PC-3 (cell line): Measurements from ENCODE around the gene BATF. TPM values are rescaled to one million over a fixed set of nuclear protein-coding genes. Genes with fewer than 3 reads are reported as not detected.

Experiments used
- ATAC-seq: fragments of 200-7000 bp; cut with Tn5 transposase; 2 replicates; pipeline ENCODE4 v1.9.1; 2020; ENCODE audit warnings: mild to moderate bottlenecking, moderate library complexity
- BruUV-seq: library from RNA; stranded (reverse); fragments of 400-500 nt; replicated peaks from 2 replicates; lab custom pipeline; 2021; lab: Mats Ljungman, UMichigan
- CTCF ChIA-PET: fragments of 300-600 bp; sonication (Branson Sonifier 250); formaldehyde crosslinking; loops from one replicate; lab custom pipeline; 2022; ENCODE audit warnings: antibody characterized with exemption; lab: Charles Lee
- POLR2A ChIA-PET: fragments of 300-600 bp; sonication (Branson Sonifier 250); formaldehyde crosslinking; loops from one replicate; lab custom pipeline; 2022; ENCODE audit warnings: antibody characterized with exemption; ENCODE audit not compliant: unreplicated experiment; lab: Charles Lee
- DNase-seq: peaks from one replicate; pipeline ENCODE4 v3.0.0-alpha.2; 2015
- H2AFZ ChIP-seq: fragments of 300-600 bp; sonication (generic); 2 replicates; pipeline ENCODE4 v1.6.0; 2016; ENCODE audit warnings: antibody characterized with exemption, low read length
- H3F3A ChIP-seq: fragments of 300-600 bp; sonication (generic); one replicate; pipeline ENCODE4 v1.6.0; 2017; ENCODE audit warnings: antibody characterized with exemption, low read length, control low read depth, mild to moderate bottlenecking; ENCODE audit not compliant: unreplicated experiment
- H3K27ac ChIP-seq: fragments of 300-600 bp; sonication (generic); 2 replicates; pipeline ENCODE4 v1.5.1; 2016; ENCODE audit warnings: mild to moderate bottlenecking, low read length
- H3K27me3 ChIP-seq: fragments of 300-600 bp; sonication (generic); 2 replicates; pipeline ENCODE4 v1.6.1; 2016; ENCODE audit warnings: low read length, mixed read lengths
- H3K36me3 ChIP-seq: fragments of 300-600 bp; sonication (generic); 2 replicates; pipeline ENCODE4 v1.6.1; 2016; ENCODE audit warnings: low read depth, mixed run types, low read length, mixed read lengths
- H3K4me1 ChIP-seq: fragments of 300-600 bp; sonication (generic); 2 replicates; pipeline ENCODE4 v1.5.1; 2016; ENCODE audit warnings: low read length; ENCODE audit not compliant: insufficient read depth
- H3K4me2 ChIP-seq: fragments of 300-600 bp; sonication (generic); 2 replicates; pipeline ENCODE4 v1.6.0; 2016; ENCODE audit warnings: low read length
- H3K4me3 ChIP-seq: fragments of 300-600 bp; sonication (generic); 2 replicates; pipeline ENCODE4 v1.5.1; 2016; ENCODE audit warnings: mild to moderate bottlenecking, low read length, mixed read lengths
- H3K79me2 ChIP-seq: fragments of 300-600 bp; sonication (generic); 2 replicates; pipeline ENCODE4 v1.6.1; 2017; ENCODE audit warnings: low read length, mixed read lengths
- H3K9ac ChIP-seq: fragments of 300-600 bp; sonication (generic); 2 replicates; pipeline ENCODE4 v1.6.0; 2016; ENCODE audit warnings: mild to moderate bottlenecking, low read length
- H3K9me2 ChIP-seq: fragments of 300-600 bp; sonication (generic); replicated peaks from 2 replicates; pipeline ENCODE4 v1.6.1; 2016; ENCODE audit warnings: mixed run types, low read length, mixed read lengths
- H3K9me3 ChIP-seq: fragments of 300-600 bp; sonication (generic); 2 replicates; pipeline ENCODE4 v1.6.1; 2016; ENCODE audit warnings: low read length, mixed read lengths
- H4K20me1 ChIP-seq: fragments of 300-600 bp; sonication (generic); 2 replicates; pipeline ENCODE4 v1.6.1; 2016; ENCODE audit warnings: low read length, mixed read lengths
- CTCF ChIP-seq: fragments of 300-600 bp; sonication (generic); conservative IDR thresholded peaks from 2 replicates; pipeline ENCODE4 v1.5.1; 2017; ENCODE audit warnings: antibody characterized with exemption, low read depth, mild to moderate bottlenecking, low read length
- EZH2 ChIP-seq: fragments of 300-600 bp; sonication (generic); IDR thresholded peaks from one replicate; pipeline ENCODE4 v1.6.1; 2017; ENCODE audit warnings: antibody characterized with exemption, mild to moderate bottlenecking, low read length; ENCODE audit not compliant: unreplicated experiment
- EZH2phosphoT487 ChIP-seq: fragments of 300-600 bp; sonication (generic); IDR thresholded peaks from 2 replicates; pipeline ENCODE4 v1.6.1; 2018; ENCODE audit warnings: mild to moderate bottlenecking, antibody characterized with exemption, low read length, borderline replicate concordance
- intact Hi-C: fragments of 100-400 bp; cut with micrococcal nuclease; formaldehyde crosslinking; loops from 2 replicates; pipeline ENCODE4 v1.9.0; 2023
- total RNA-seq: library from RNA; depleted of rRNA; stranded (reverse); fragments of >200 nt; gene quantifications from 2 replicates; pipeline ENCODE4 v1.2.3, GENCODE V29; 2014

The BATF gene
- total RNA-seq, 1 experiment from 2014 or later, result not detected

- BruUV-seq, result no TSS peak
- H3K9me3 ChIP-seq, result no peaks in the 10 kb centered on the region
- no peak overlapping the region for H2AFZ ChIP-seq
- ATAC-seq (no peak), DNase-seq (no peak)
- H3K27ac ChIP-seq, result no peak overlapping the region
- H3K4me3 ChIP-seq, result no peak overlapping the region
- POLR2A ChIA-PET, result no interaction called here
- H3K9me2 ChIP-seq, result no peaks in the 10 kb centered on the region
- no peaks in the 10 kb centered on the region for H3F3A ChIP-seq
- H3K4me1 ChIP-seq, result no peaks in the 10 kb centered on the region
- H3K79me2 ChIP-seq, result no peaks in the 10 kb centered on the region
- no peak for TF ChIP-seq EZH2phosphoT487
- TF ChIP-seq EZH2, result no peak
- TF ChIP-seq CTCF, result no peak
- no peaks in the 10 kb centered on the region for H3K27me3 ChIP-seq
- H3K4me2 ChIP-seq, result no peak overlapping the region
- CTCF ChIA-PET, result no interaction called here
- H4K20me1 ChIP-seq, result no peaks in the 10 kb centered on the region
- no peaks in the 10 kb centered on the region for H3K36me3 ChIP-seq
- intact Hi-C loops, result no loop called here
- no peak overlapping the region for H3K9ac ChIP-seq
Measured at GRCh38 chr14:75495882-75496281, 26.4 kb upstream of the BATF start.

GRCh38 chr14:75496755-75497154, 25.5 kb upstream of the BATF start:
- Histone ChIP-seq H3F3A (no peaks in the 10 kb centered on the region), H3K9me2 (no peaks in the 10 kb centered on the region), H3K4me3 (no peak overlapping the region), H3K27ac (no peak overlapping the region), H3K79me2 (no peaks in the 10 kb centered on the region), H3K36me3 (no peaks in the 10 kb centered on the region), H4K20me1 (no peaks in the 10 kb centered on the region), H3K4me2 (no peak overlapping the region), H3K27me3 (no peaks in the 10 kb centered on the region), H3K9ac (no peak overlapping the region), H2AFZ (no peak overlapping the region), H3K4me1 (no peaks in the 10 kb centered on the region), H3K9me3 (no peaks in the 10 kb centered on the region)
- ATAC-seq (no peak), DNase-seq (no peak)
- CTCF ChIA-PET, result no interaction called here
- intact Hi-C loops, result no loop called here
- POLR2A ChIA-PET, result no interaction called here
- no TSS peak for BruUV-seq
- TF ChIP-seq CTCF, result no peak
- TF ChIP-seq EZH2, result no peak
- no peak for TF ChIP-seq EZH2phosphoT487

- no peak overlapping the region for H3K4me2 ChIP-seq
Measured at GRCh38 chr14:75497191-75497590, 25.1 kb upstream of the BATF start.

More at GRCh38 chr14:75497191-75497590, 25.1 kb upstream of the BATF start:
- Histone ChIP-seq H2AFZ (no peak overlapping the region), H3K4me3 (no peak overlapping the region), H3K9me3 (no peaks in the 10 kb centered on the region), H3K27me3 (no peaks in the 10 kb centered on the region), H3F3A (no peaks in the 10 kb centered on the region), H4K20me1 (no peaks in the 10 kb centered on the region), H3K9ac (no peak overlapping the region), H3K4me1 (no peaks in the 10 kb centered on the region), H3K27ac (no peak overlapping the region), H3K36me3 (no peaks in the 10 kb centered on the region), H3K9me2 (no peaks in the 10 kb centered on the region), H3K79me2 (no peaks in the 10 kb centered on the region)
- DNase-seq (no peak), ATAC-seq (no peak)
- ChIA-PET POLR2A (no interaction called here), CTCF (no interaction called here)
- intact Hi-C loops, result no loop called here
- BruUV-seq, result no TSS peak
- TF ChIP-seq CTCF, result no peak
- TF ChIP-seq EZH2, result no peak
- no peak for TF ChIP-seq EZH2phosphoT487
